CD14-positive monocyte (primary cell): ENCODE measurements around the gene VSTM4. TPM values are rescaled to one million over a fixed set of nuclear protein-coding genes. Genes with fewer than 3 reads are reported as not detected.
A peak's percentile ranks its signal among the peaks of the same experiment; 100 is the strongest.

Source experiments
- DNase-seq, 3 donors: peaks; one replicate each; pipeline ENCODE4 v3.0.0-alpha.2; 2011 to 2022
- H2AFZ ChIP-seq: 2 replicates; pipeline ENCODE4 v1.6.0; 2012; ENCODE audit warnings: mild to moderate bottlenecking, low read depth, low read length, inconsistent platforms; ENCODE audit not compliant: insufficient read depth, poor library complexity, severe bottlenecking
- H3K27ac ChIP-seq, 2 donors: 1 replicate in 1 of 2; 2 replicates in 1 of 2; pipeline ENCODE4 v1.5.1; 2012 to 2013; ENCODE audit warnings: low read length in 2 of 2, control low read depth in 1 of 2, inconsistent platforms in 1 of 2, low read depth in 1 of 2, mild to moderate bottlenecking in 1 of 2
- H3K27me3 ChIP-seq, 2 donors: one replicate each; pipeline versions ENCODE4 v1.6.0 to v1.6.1; 2011 to 2013; ENCODE audit warnings: low read length in 2 of 2; ENCODE audit not compliant: control insufficient read depth in 2 of 2, insufficient read depth in 2 of 2
- H3K36me3 ChIP-seq, 2 donors: replicated peaks in 1 of 2; 1 replicate in 1 of 2; 2 replicates in 1 of 2; pipeline versions ENCODE4 v1.5.1 to v1.6.1; 2012 to 2013; ENCODE audit warnings: low read length in 2 of 2, control low read depth in 1 of 2, inconsistent platforms in 1 of 2, mild to moderate bottlenecking in 1 of 2; ENCODE audit not compliant: insufficient read depth in 2 of 2, control insufficient read depth in 1 of 2
- H3K4me1 ChIP-seq, 2 donors: 1 replicate in 1 of 2; 2 replicates in 1 of 2; pipeline versions ENCODE4 v1.5.1 to v1.6.1; 2012 to 2013; ENCODE audit warnings: low read length in 2 of 2, control low read depth in 1 of 2, inconsistent platforms in 1 of 2, mild to moderate bottlenecking in 1 of 2, moderate library complexity in 1 of 2; ENCODE audit not compliant: insufficient read depth in 2 of 2, control insufficient read depth in 1 of 2
- H3K4me2 ChIP-seq: replicated peaks from 2 replicates; pipeline ENCODE3; 2012; ENCODE audit warnings: low read length, moderate library complexity, mild to moderate bottlenecking; ENCODE audit not compliant: poor library complexity, severe bottlenecking; ENCODE audit errors: extremely low read depth
- H3K4me3 ChIP-seq, 3 experiments: fragments of 200-600 bp in 1 of 3; sonication (generic) in 1 of 3; replicated peaks in 1 of 3; 1 replicate in 2 of 3; 2 replicates in 1 of 3; pipeline ENCODE4 v1.5.1; 2011 to 2013; ENCODE audit warnings: low read length in 3 of 3, mild to moderate bottlenecking in 3 of 3, control low read depth in 2 of 3, low read depth in 2 of 3, inconsistent platforms in 1 of 3, moderate library complexity in 1 of 3
- H3K79me2 ChIP-seq: 2 replicates; pipeline ENCODE4 v1.6.0; 2012; ENCODE audit warnings: mild to moderate bottlenecking, control low read depth, inconsistent platforms, low read length, moderate library complexity; ENCODE audit not compliant: insufficient read depth
- H3K9ac ChIP-seq: 2 replicates; pipeline ENCODE4 v1.6.0; 2017; ENCODE audit warnings: low read length, mild to moderate bottlenecking; ENCODE audit not compliant: insufficient read depth, poor library complexity, severe bottlenecking
- H3K9me3 ChIP-seq, 2 donors: replicated peaks in 1 of 2; 1 replicate in 1 of 2; 2 replicates in 1 of 2; pipeline versions ENCODE4 v1.5.1 to v1.6.1; 2012 to 2013; ENCODE audit warnings: low read length in 2 of 2, control low read depth in 1 of 2; ENCODE audit not compliant: control insufficient read depth in 1 of 2, insufficient read depth in 1 of 2
- H4K20me1 ChIP-seq: 2 replicates; pipeline ENCODE4 v1.6.0; 2012; ENCODE audit warnings: mild to moderate bottlenecking, low read length, control low read depth, moderate library complexity; ENCODE audit not compliant: insufficient read depth
- H3K27ac Mint-ChIP-seq, 7 donors: one replicate each; pipeline ENCODE4 v1.8.0; 2020; ENCODE audit warnings: mild to moderate bottlenecking in 7 of 7, mixed read lengths in 7 of 7, moderate library complexity in 6 of 7, inconsistent platforms in 2 of 7
- H3K27me3 Mint-ChIP-seq, 3 donors: one replicate each; pipeline ENCODE4 v1.8.0; 2021 to 2022; ENCODE audit warnings: low read depth in 3 of 3, mild to moderate bottlenecking in 3 of 3, mixed read lengths in 3 of 3, moderate library complexity in 3 of 3, inconsistent platforms in 1 of 3
- H3K36me3 Mint-ChIP-seq, 2 donors: one replicate each; pipeline ENCODE4 v1.8.0; 2020; ENCODE audit warnings: mixed read lengths in 2 of 2, inconsistent platforms in 1 of 2, mild to moderate bottlenecking in 1 of 2
- H3K4me1 Mint-ChIP-seq: one replicate; pipeline ENCODE4 v1.8.0; 2020; ENCODE audit warnings: mild to moderate bottlenecking, mixed read lengths
- H3K4me3 Mint-ChIP-seq, 2 donors: one replicate each; pipeline ENCODE4 v1.8.0; 2020; ENCODE audit warnings: mild to moderate bottlenecking in 2 of 2, mixed read lengths in 2 of 2, moderate library complexity in 1 of 2
- H3K9me3 Mint-ChIP-seq, 7 donors: one replicate each; pipeline ENCODE4 v1.8.0; 2020 to 2022; ENCODE audit warnings: mixed read lengths in 7 of 7, mild to moderate bottlenecking in 6 of 7, moderate library complexity in 6 of 7, inconsistent platforms in 2 of 7
- WGBS: methylation state at CpG from one replicate; pipeline ENCODE4 v1.1.5; 2013; ENCODE audit warnings: missing lambda C conversion rate; ENCODE audit not compliant: insufficient coverage; 5-methylcytosine and 5-hydroxymethylcytosine counted together
- intact Hi-C, 2 donors: fragments of 100-400 bp; cut with micrococcal nuclease; formaldehyde crosslinking; loops; one replicate each; pipeline versions ENCODE4 v1.15.0 to v1.15.1; 2023
- polyA plus RNA-seq, 3 donors: library from polyadenylated mRNA; depleted of rRNA in 1 of 3; unstranded in 2 of 3; stranded (reverse) in 1 of 3; fragments of 300-500 nt in 2 of 3; fragments of >200 nt in 1 of 3; fragmentation: Illumina TruSeq in 2 of 3; gene quantifications; 1 replicate in 2 of 3; 2 replicates in 1 of 3; pipeline ENCODE4 v1.2.3, GENCODE V29; 2012 to 2021
- TF ChIP-seq, protein P1 (sequence below): fragments of 200-600 bp; IDR thresholded peaks from one replicate; pipeline ENCODE4 v1.8.0; 2022; ENCODE audit warnings: antibody characterized with exemption, mild to moderate bottlenecking

Gene VSTM4
- polyA plus RNA-seq, 3 donors: not detected

DNA sequence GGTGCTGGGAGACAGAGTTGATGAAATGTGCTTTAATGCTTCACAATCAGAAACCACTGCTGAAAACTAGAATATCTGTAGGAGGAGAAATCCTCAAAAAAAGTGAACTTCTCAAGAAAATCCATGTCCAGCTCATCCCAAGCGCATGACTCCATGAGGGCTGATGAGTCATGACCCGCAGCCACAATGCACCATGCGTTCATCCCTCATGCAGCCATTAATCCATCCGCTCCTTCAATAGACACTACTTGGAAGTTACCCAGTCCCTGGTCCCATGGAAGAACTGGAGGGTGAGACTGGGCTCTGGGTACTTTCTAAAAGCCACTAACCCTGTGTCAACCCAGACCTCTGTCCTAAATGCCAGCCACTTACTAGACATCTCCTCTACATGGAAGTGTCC, 48.4 kb upstream of the VSTM4 start:
- DNase-seq: no peak
- peaks cover 0 to 10% of the 10 kb centered on the region in 2 donors for H3K36me3 Mint-ChIP-seq
- Histone ChIP-seq H3K4me1 (peaks cover 7 to 13% of the 10 kb centered on the region in 2 donors), H3K36me3 (no peaks in the 10 kb centered on the region), H3K27ac (no peak overlapping the region), H3K4me2 (no peak overlapping the region), H2AFZ (no peak overlapping the region), H3K4me3 (no peak overlapping the region), H3K9me3 (no peaks in the 10 kb centered on the region), H3K27me3 (no peaks in the 10 kb centered on the region), H3K79me2 (no peaks in the 10 kb centered on the region), H3K9ac (no peak overlapping the region), H4K20me1 (no peaks in the 10 kb centered on the region)
- H3K4me3 Mint-ChIP-seq: no peak overlapping the region
- intact Hi-C loops: no loop called here
- H3K4me1 Mint-ChIP-seq: peaks cover 18% of the 10 kb centered on the region
- peak overlapping the region in 1 of 7 donors; percentile 28 for H3K27ac Mint-ChIP-seq
- no CpG with 5 or more reads among the region's 4 CpGs for WGBS
- no peaks in the 10 kb centered on the region for H3K9me3 Mint-ChIP-seq
- TF ChIP-seq, protein P1, sequence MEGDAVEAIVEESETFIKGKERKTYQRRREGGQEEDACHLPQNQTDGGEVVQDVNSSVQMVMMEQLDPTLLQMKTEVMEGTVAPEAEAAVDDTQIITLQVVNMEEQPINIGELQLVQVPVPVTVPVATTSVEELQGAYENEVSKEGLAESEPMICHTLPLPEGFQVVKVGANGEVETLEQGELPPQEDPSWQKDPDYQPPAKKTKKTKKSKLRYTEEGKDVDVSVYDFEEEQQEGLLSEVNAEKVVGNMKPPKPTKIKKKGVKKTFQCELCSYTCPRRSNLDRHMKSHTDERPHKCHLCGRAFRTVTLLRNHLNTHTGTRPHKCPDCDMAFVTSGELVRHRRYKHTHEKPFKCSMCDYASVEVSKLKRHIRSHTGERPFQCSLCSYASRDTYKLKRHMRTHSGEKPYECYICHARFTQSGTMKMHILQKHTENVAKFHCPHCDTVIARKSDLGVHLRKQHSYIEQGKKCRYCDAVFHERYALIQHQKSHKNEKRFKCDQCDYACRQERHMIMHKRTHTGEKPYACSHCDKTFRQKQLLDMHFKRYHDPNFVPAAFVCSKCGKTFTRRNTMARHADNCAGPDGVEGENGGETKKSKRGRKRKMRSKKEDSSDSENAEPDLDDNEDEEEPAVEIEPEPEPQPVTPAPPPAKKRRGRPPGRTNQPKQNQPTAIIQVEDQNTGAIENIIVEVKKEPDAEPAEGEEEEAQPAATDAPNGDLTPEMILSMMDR: no peak
- peaks cover 3 to 4% (median 4%) of the 10 kb centered on the region in 3 donors for H3K27me3 Mint-ChIP-seq

DNA sequence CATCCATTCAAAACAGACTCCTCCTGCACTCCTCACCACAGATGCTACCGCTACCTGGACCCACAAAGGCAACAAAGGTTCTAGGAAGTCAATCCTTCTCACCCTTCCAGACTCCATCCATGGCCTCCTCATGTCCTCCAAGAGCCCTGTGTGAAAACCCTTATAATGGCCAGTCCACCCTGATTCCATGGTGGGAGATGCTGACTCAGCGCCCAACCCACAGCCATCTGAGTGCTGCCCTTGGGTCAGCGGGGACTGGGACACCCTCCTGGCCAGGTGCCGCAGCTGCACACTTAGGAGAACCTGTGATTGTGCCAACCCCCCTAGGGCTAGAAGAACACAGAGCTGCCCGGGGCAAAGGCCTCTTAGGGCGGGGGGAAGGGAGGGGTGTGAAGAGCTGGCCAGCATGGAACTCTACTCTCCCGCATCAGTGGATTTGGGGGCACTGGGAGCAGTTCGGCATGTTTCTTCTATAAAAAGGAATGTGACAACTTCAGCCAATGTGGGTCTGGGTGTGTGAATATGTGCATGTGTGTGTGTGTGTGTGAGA, 47.5 kb upstream of the VSTM4 start:
- peak overlapping the region in 2 of 7 donors; percentile 13 to 60 for H3K27ac Mint-ChIP-seq
- H3K4me3 Mint-ChIP-seq: no peak overlapping the region
- no peaks in the 10 kb centered on the region for H3K36me3 ChIP-seq
- H3K4me3 ChIP-seq: no peak overlapping the region
- H3K36me3 Mint-ChIP-seq: peaks cover 0 to 8% of the 10 kb centered on the region in 2 donors
- intact Hi-C loops: no loop called here
- TF ChIP-seq, protein P1: no peak
- no peaks in the 10 kb centered on the region for H4K20me1 ChIP-seq
- H3K4me1 ChIP-seq: peaks cover 0 to 4% of the 10 kb centered on the region in 2 donors
- H3K27me3 ChIP-seq: no peaks in the 10 kb centered on the region
- H3K9me3 Mint-ChIP-seq: no peaks in the 10 kb centered on the region
- no peak overlapping the region for H2AFZ ChIP-seq
- H3K27ac ChIP-seq: no peak overlapping the region
- 86% methylated on average over 8 of the region's 8 CpGs for WGBS
- no peak overlapping the region for H3K4me2 ChIP-seq
- H3K9me3 ChIP-seq: no peaks in the 10 kb centered on the region
- peaks cover 10% of the 10 kb centered on the region for H3K4me1 Mint-ChIP-seq
- no peak overlapping the region for H3K9ac ChIP-seq
- no peak for DNase-seq
- peaks cover 2 to 9% (median 6%) of the 10 kb centered on the region in 3 donors for H3K27me3 Mint-ChIP-seq
- H3K79me2 ChIP-seq: no peaks in the 10 kb centered on the region
